ENCODE results near the gene MYO3A.

DNA sequence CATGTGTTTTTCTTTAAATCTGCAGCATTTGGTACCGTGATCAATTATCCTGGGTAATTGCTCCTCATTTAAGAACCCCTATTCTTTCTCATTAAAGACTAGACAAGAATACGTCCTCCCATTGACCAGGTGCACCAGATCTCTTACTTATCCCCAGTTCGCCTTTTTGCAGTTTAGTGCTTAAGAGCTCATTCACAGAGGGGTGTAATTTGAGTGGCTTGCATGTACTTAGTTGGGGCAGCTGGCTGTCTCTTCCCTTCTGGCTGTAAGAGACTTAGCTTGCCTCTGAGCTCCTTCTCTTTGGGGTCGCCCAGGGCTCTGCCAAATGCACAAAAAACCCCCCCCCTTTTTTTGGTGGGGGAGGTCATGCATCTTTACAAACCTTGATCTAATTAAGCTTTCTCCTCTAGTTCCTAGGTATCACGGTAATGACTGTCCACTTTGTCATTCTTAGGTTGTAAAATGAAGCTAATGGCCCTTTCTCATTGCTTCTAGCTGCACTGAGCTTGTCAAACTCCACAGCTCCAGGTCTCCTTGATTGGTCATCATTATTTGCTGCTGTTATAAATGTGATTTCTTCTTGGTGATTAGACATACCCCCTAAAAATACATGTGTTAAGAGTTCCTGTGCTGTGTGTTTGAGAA lies 308.8 kb downstream of the MYO3A start:
- TF ChIP-seq, protein P1, sequence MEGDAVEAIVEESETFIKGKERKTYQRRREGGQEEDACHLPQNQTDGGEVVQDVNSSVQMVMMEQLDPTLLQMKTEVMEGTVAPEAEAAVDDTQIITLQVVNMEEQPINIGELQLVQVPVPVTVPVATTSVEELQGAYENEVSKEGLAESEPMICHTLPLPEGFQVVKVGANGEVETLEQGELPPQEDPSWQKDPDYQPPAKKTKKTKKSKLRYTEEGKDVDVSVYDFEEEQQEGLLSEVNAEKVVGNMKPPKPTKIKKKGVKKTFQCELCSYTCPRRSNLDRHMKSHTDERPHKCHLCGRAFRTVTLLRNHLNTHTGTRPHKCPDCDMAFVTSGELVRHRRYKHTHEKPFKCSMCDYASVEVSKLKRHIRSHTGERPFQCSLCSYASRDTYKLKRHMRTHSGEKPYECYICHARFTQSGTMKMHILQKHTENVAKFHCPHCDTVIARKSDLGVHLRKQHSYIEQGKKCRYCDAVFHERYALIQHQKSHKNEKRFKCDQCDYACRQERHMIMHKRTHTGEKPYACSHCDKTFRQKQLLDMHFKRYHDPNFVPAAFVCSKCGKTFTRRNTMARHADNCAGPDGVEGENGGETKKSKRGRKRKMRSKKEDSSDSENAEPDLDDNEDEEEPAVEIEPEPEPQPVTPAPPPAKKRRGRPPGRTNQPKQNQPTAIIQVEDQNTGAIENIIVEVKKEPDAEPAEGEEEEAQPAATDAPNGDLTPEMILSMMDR (IDR thresholded peaks at IDR 0.05; ENCODE audit: insufficient read depth, low read depth, low read length) = no peak
- TF ChIP-seq EZH2 (IDR thresholded peaks at IDR 0.05; ENCODE audit: insufficient read depth, low read length) = no peak
